ENCODE measurements around the gene PTPRD.

- TF ChIP-seq POLR2A (IDR thresholded peaks at IDR 0.05) = no peak
- no peak for TF ChIP-seq CTCF (IDR thresholded peaks at IDR 0.05)
These were observed 1091.6 kb downstream of the PTPRD start for GRCh38 chr9:9521033-9521779.
